CD14-positive monocyte (primary cell): Measurements from ENCODE around the gene CDCA4. TPM values are rescaled to one million over a fixed set of nuclear protein-coding genes. Genes with fewer than 3 reads are reported as not detected.

Experiments
- DNase-seq, 3 donors: peaks; one replicate each; pipeline ENCODE4 v3.0.0-alpha.2; 2011 to 2022
- H2AFZ ChIP-seq: 2 replicates; pipeline ENCODE4 v1.6.0; 2012; ENCODE audit warnings: mild to moderate bottlenecking, low read depth, low read length, inconsistent platforms; ENCODE audit not compliant: insufficient read depth, poor library complexity, severe bottlenecking
- H3K27ac ChIP-seq, 2 donors: 1 replicate in 1 of 2; 2 replicates in 1 of 2; pipeline ENCODE4 v1.5.1; 2012 to 2013; ENCODE audit warnings: low read length in 2 of 2, control low read depth in 1 of 2, inconsistent platforms in 1 of 2, low read depth in 1 of 2, mild to moderate bottlenecking in 1 of 2
- H3K27me3 ChIP-seq, 2 donors: one replicate each; pipeline versions ENCODE4 v1.6.0 to v1.6.1; 2011 to 2013; ENCODE audit warnings: low read length in 2 of 2; ENCODE audit not compliant: control insufficient read depth in 2 of 2, insufficient read depth in 2 of 2
- H3K36me3 ChIP-seq, 2 donors: replicated peaks in 1 of 2; 1 replicate in 1 of 2; 2 replicates in 1 of 2; pipeline versions ENCODE4 v1.5.1 to v1.6.1; 2012 to 2013; ENCODE audit warnings: low read length in 2 of 2, control low read depth in 1 of 2, inconsistent platforms in 1 of 2, mild to moderate bottlenecking in 1 of 2; ENCODE audit not compliant: insufficient read depth in 2 of 2, control insufficient read depth in 1 of 2
- H3K4me1 ChIP-seq, 2 donors: 1 replicate in 1 of 2; 2 replicates in 1 of 2; pipeline versions ENCODE4 v1.5.1 to v1.6.1; 2012 to 2013; ENCODE audit warnings: low read length in 2 of 2, control low read depth in 1 of 2, inconsistent platforms in 1 of 2, mild to moderate bottlenecking in 1 of 2, moderate library complexity in 1 of 2; ENCODE audit not compliant: insufficient read depth in 2 of 2, control insufficient read depth in 1 of 2
- H3K4me2 ChIP-seq: replicated peaks from 2 replicates; pipeline ENCODE3; 2012; ENCODE audit warnings: low read length, moderate library complexity, mild to moderate bottlenecking; ENCODE audit not compliant: poor library complexity, severe bottlenecking; ENCODE audit errors: extremely low read depth
- H3K4me3 ChIP-seq, 3 experiments: fragments of 200-600 bp in 1 of 3; sonication (generic) in 1 of 3; replicated peaks in 1 of 3; 1 replicate in 2 of 3; 2 replicates in 1 of 3; pipeline ENCODE4 v1.5.1; 2011 to 2013; ENCODE audit warnings: low read length in 3 of 3, mild to moderate bottlenecking in 3 of 3, control low read depth in 2 of 3, low read depth in 2 of 3, inconsistent platforms in 1 of 3, moderate library complexity in 1 of 3
- H3K79me2 ChIP-seq: 2 replicates; pipeline ENCODE4 v1.6.0; 2012; ENCODE audit warnings: mild to moderate bottlenecking, control low read depth, inconsistent platforms, low read length, moderate library complexity; ENCODE audit not compliant: insufficient read depth
- H3K9ac ChIP-seq: 2 replicates; pipeline ENCODE4 v1.6.0; 2017; ENCODE audit warnings: low read length, mild to moderate bottlenecking; ENCODE audit not compliant: insufficient read depth, poor library complexity, severe bottlenecking
- H3K9me3 ChIP-seq, 2 donors: replicated peaks in 1 of 2; 1 replicate in 1 of 2; 2 replicates in 1 of 2; pipeline versions ENCODE4 v1.5.1 to v1.6.1; 2012 to 2013; ENCODE audit warnings: low read length in 2 of 2, control low read depth in 1 of 2; ENCODE audit not compliant: control insufficient read depth in 1 of 2, insufficient read depth in 1 of 2
- H4K20me1 ChIP-seq: 2 replicates; pipeline ENCODE4 v1.6.0; 2012; ENCODE audit warnings: mild to moderate bottlenecking, low read length, control low read depth, moderate library complexity; ENCODE audit not compliant: insufficient read depth
- H3K27ac Mint-ChIP-seq, 7 donors: one replicate each; pipeline ENCODE4 v1.8.0; 2020; ENCODE audit warnings: mild to moderate bottlenecking in 7 of 7, mixed read lengths in 7 of 7, moderate library complexity in 6 of 7, inconsistent platforms in 2 of 7
- H3K27me3 Mint-ChIP-seq, 3 donors: one replicate each; pipeline ENCODE4 v1.8.0; 2021 to 2022; ENCODE audit warnings: low read depth in 3 of 3, mild to moderate bottlenecking in 3 of 3, mixed read lengths in 3 of 3, moderate library complexity in 3 of 3, inconsistent platforms in 1 of 3
- H3K36me3 Mint-ChIP-seq, 2 donors: one replicate each; pipeline ENCODE4 v1.8.0; 2020; ENCODE audit warnings: mixed read lengths in 2 of 2, inconsistent platforms in 1 of 2, mild to moderate bottlenecking in 1 of 2
- H3K4me1 Mint-ChIP-seq: one replicate; pipeline ENCODE4 v1.8.0; 2020; ENCODE audit warnings: mild to moderate bottlenecking, mixed read lengths
- H3K4me3 Mint-ChIP-seq, 2 donors: one replicate each; pipeline ENCODE4 v1.8.0; 2020; ENCODE audit warnings: mild to moderate bottlenecking in 2 of 2, mixed read lengths in 2 of 2, moderate library complexity in 1 of 2
- H3K9me3 Mint-ChIP-seq, 7 donors: one replicate each; pipeline ENCODE4 v1.8.0; 2020 to 2022; ENCODE audit warnings: mixed read lengths in 7 of 7, mild to moderate bottlenecking in 6 of 7, moderate library complexity in 6 of 7, inconsistent platforms in 2 of 7
- CTCF ChIP-seq: fragments of 200-600 bp; IDR thresholded peaks from one replicate; pipeline ENCODE4 v1.8.0; 2022; ENCODE audit warnings: antibody characterized with exemption, mild to moderate bottlenecking
- WGBS: methylation state at CpG from one replicate; pipeline ENCODE4 v1.1.5; 2013; ENCODE audit warnings: missing lambda C conversion rate; ENCODE audit not compliant: insufficient coverage; 5-methylcytosine and 5-hydroxymethylcytosine counted together
- intact Hi-C, 2 donors: fragments of 100-400 bp; cut with micrococcal nuclease; formaldehyde crosslinking; loops; one replicate each; pipeline versions ENCODE4 v1.15.0 to v1.15.1; 2023
- polyA plus RNA-seq, 3 donors: library from polyadenylated mRNA; depleted of rRNA in 1 of 3; unstranded in 2 of 3; stranded (reverse) in 1 of 3; fragments of 300-500 nt in 2 of 3; fragments of >200 nt in 1 of 3; fragmentation: Illumina TruSeq in 2 of 3; gene quantifications; 1 replicate in 2 of 3; 2 replicates in 1 of 3; pipeline ENCODE4 v1.2.3, GENCODE V29; 2012 to 2021

CDCA4 gene
- polyA plus RNA-seq, 3 donors: 8.6 to 12.0 (median 11.6) TPM

- TF ChIP-seq CTCF: no peak
- H3K36me3 ChIP-seq: peaks cover 0 to 1% of the 10 kb centered on the region in 2 donors
- peak overlapping the region; percentile 99 to 100 for H3K27ac ChIP-seq
- Mint-ChIP-seq H3K27ac (peak overlapping the region; percentile 98 to 99 (median 99)), H3K36me3 (peaks cover 12 to 23% of the 10 kb centered on the region in 2 donors), H3K27me3 (peaks cover 0 to 3% (median 0%) of the 10 kb centered on the region in 3 donors), H3K4me1 (peaks cover 90% of the 10 kb centered on the region), H3K9me3 (peaks cover 0 to 4% (median 0%) of the 10 kb centered on the region in 7 donors), H3K4me3 (peak overlapping the region; percentile 95 to 96)
- no peak overlapping the region for H2AFZ ChIP-seq
- peak in 1 of 3 donors; percentile 25 for DNase-seq
- H3K4me3 ChIP-seq: peak overlapping the region in 1 of 3 experiments; percentile 87
- no peaks in the 10 kb centered on the region for H3K27me3 ChIP-seq
- H3K4me2 ChIP-seq: peak overlapping the region; percentile 91
- peaks cover 95 to 96% of the 10 kb centered on the region in 2 donors for H3K4me1 ChIP-seq
- intact Hi-C loops: loop anchor here in 1 of 2 donors (10.0 kb wide), 1 partner anchor 422 kb away; the partner anchor contains the start of gene CRIP1
- peaks cover 95% of the 10 kb centered on the region for H3K79me2 ChIP-seq
- 76% methylated on average over 10 of the region's 10 CpGs for WGBS
- H3K9ac ChIP-seq: peak overlapping the region; percentile 33
- peaks cover 40% of the 10 kb centered on the region for H4K20me1 ChIP-seq
- no peaks in the 10 kb centered on the region for H3K9me3 ChIP-seq
Measured at GRCh38 chr14:105063056-105063455, 42.2 kb upstream of the CDCA4 start.

GRCh38 chr14:105062048-105062433 is 41.2 kb upstream of the CDCA4 start:
- H2AFZ ChIP-seq: no peak overlapping the region
- H3K79me2 ChIP-seq: peaks cover 100% of the 10 kb centered on the region
- peaks cover 88 to 89% of the 10 kb centered on the region in 2 donors for H3K4me1 ChIP-seq
- peaks cover 0 to 4% (median 0%) of the 10 kb centered on the region in 7 donors for H3K9me3 Mint-ChIP-seq
- no peak for DNase-seq
- intact Hi-C loops: loop anchor here in 1 of 2 donors (10.0 kb wide), 1 partner anchor 423 kb away; the partner anchor contains the start of gene CRIP1
- peak overlapping the region; percentile 77 to 85 for H3K4me3 Mint-ChIP-seq
- peaks cover 50% of the 10 kb centered on the region for H4K20me1 ChIP-seq
- H3K9ac ChIP-seq: peak overlapping the region; percentile 89
- peaks cover 83% of the 10 kb centered on the region for H3K4me1 Mint-ChIP-seq
- peak overlapping the region; percentile 89 for H3K4me2 ChIP-seq
- H3K9me3 ChIP-seq: no peaks in the 10 kb centered on the region
- H3K27ac Mint-ChIP-seq: peak overlapping the region; percentile 89 to 99 (median 92)
- TF ChIP-seq CTCF: no peak
- H3K27me3 ChIP-seq: no peaks in the 10 kb centered on the region
- 76% methylated on average over 7 of the region's 7 CpGs for WGBS
- peaks cover 3 to 11% of the 10 kb centered on the region in 2 donors for H3K36me3 ChIP-seq
- H3K27me3 Mint-ChIP-seq: peaks cover 0 to 3% (median 0%) of the 10 kb centered on the region in 3 donors
- peak overlapping the region; percentile 99 to 100 for H3K27ac ChIP-seq
- H3K4me3 ChIP-seq: peak overlapping the region in 2 of 3 experiments; percentile 51 to 87
- peaks cover 16 to 33% of the 10 kb centered on the region in 2 donors for H3K36me3 Mint-ChIP-seq
